K562 (cell line): ENCODE data around the gene CARD8. TPM values are rescaled to one million over a fixed set of nuclear protein-coding genes. Genes with fewer than 3 reads are reported as not detected.

Experiments
- BRCA1 ChIP-seq, 2 experiments: fragments of 450-650 bp in 1 of 2; sonication (generic) in 1 of 2; formaldehyde crosslinking in 1 of 2; IDR thresholded peaks; 2 replicates each; pipeline versions ENCODE4 v1.5.0 to v1.6.1; 2017 to 2020; ENCODE audit warnings: mild to moderate bottlenecking in 1 of 2, missing genetic modification reagents in 1 of 2
- RAD21 ChIP-seq, 2 experiments: fragments of 250-450 bp in 1 of 2; fragments of 450-650 bp in 1 of 2; sonication (Bioruptor Pico) in 1 of 2; formaldehyde crosslinking in 1 of 2; IDR thresholded peaks in 1 of 2; conservative IDR thresholded peaks in 1 of 2; 2 replicates each; pipeline versions ENCODE4 v1.4.0 to v1.8.0; 2020 to 2022; ENCODE audit warnings: mild to moderate bottlenecking in 2 of 2, moderate library complexity in 1 of 2
- REST ChIP-seq, 2 experiments: fragments of 450-650 bp; formaldehyde crosslinking in 1 of 2; IDR thresholded peaks; 2 replicates each; pipeline versions ENCODE4 v1.4.0 to v1.6.1; 2014 to 2020; ENCODE audit warnings: mild to moderate bottlenecking in 2 of 2, borderline replicate concordance in 1 of 2, low read depth in 1 of 2
- SMC3 ChIP-seq: conservative IDR thresholded peaks from 2 replicates; pipeline ENCODE4 v1.6.1; 2011; ENCODE audit warnings: low read depth, low read length, improper control_type of control experiment; ENCODE audit not compliant: insufficient read depth
- ZBTB33 ChIP-seq: sonication (generic); formaldehyde crosslinking; IDR thresholded peaks from 2 replicates; pipeline ENCODE4 v1.8.1; 2023; ENCODE audit warnings: mild to moderate bottlenecking, missing genetic modification reagents
- ZNF668 ChIP-seq: fragments of 250-450 bp; sonication (Bioruptor Pico); IDR thresholded peaks from 2 replicates; pipeline ENCODE4 v1.8.0; 2022; ENCODE audit warnings: mild to moderate bottlenecking, inconsistent platforms
- polyA plus RNA-seq, 8 experiments: library from polyadenylated mRNA; depleted of rRNA in 4 of 8; stranded (reverse) in 5 of 8; unstranded in 3 of 8; fragments of >200 nt; fragmentation: Nextera tagmentation in 2 of 8; fragmentation: Illumina TruSeq in 1 of 8; extraction: Ambion mirVana in 2 of 8; extraction: Trizol in 1 of 8; gene quantifications; 2 replicates each; pipeline versions ENCODE4 v1.2.1 to v1.2.3, GENCODE V29; 2011 to 2014; ENCODE audit warnings: inconsistent platforms in 1 of 8, missing spikeins in 1 of 8
- total RNA-seq, 7 experiments: library from RNA; depleted of rRNA in 6 of 7; stranded (reverse); fragments of >200 nt in 6 of 7; fragmentation: Illumina TruSeq in 2 of 7; extraction: Trizol in 2 of 7; gene quantifications; 2 replicates each; pipeline versions ENCODE4 v1.2.1 to v1.2.3, GENCODE V29; 2011 to 2021; ENCODE audit warnings: low replicate concordance in 1 of 7

The CARD8 gene
- total and polyA plus RNA-seq, 9 of the 15 experiments (the other 6 are each of a cell fraction or from before 2014, with no cell fraction given): 11.5 to 26.4 (median 20.8) TPM

- TF ChIP-seq REST (IDR thresholded peaks at IDR 0.05; ENCODE audit: borderline replicate concordance) (peak; percentile 43; the same call in 1 of the 2 replicates), REST (CRISPR knock-in tag; IDR thresholded peaks at IDR 0.05; ENCODE audit: low read depth) (no peak), BRCA1 (IDR thresholded peaks at IDR 0.05) (no peak), BRCA1 (CRISPR knock-in tag; IDR thresholded peaks at IDR 0.05) (no peak), ZNF668 (CRISPR knock-in tag) (no peak), SMC3 (0 out of 2 replicates have a peak, but pooled peaks have one; percentile 18), ZBTB33 (CRISPR knock-in tag) (peak; percentile 98), RAD21 (CRISPR knock-in tag; conservative IDR thresholded peaks at IDR 0.05 in 1 of 2, IDR thresholded peaks at IDR 0.05 in 1 of 2) (peak; percentile 14 to 58; a peak in 3 of 4 replicates)
These were observed 38.8 kb downstream of the CARD8 start (continued) for GRCh38 chr19:48216933-48217332.
